ENCODE data around the gene CTSH.

The CTSH gene

GRCh38 chr15:78977591-78978347 is 32.9 kb upstream of the CTSH start:
- DNase-seq: no peak

- no peak for DNase-seq
Measured at GRCh38 chr15:78977091-78977571, 32.3 kb upstream of the CTSH start.

- DNase-seq: no peak
Measured at GRCh38 chr15:78976691-78977090, 31.8 kb upstream of the CTSH start.

- DNase-seq: no peak
Measured at GRCh38 chr15:78974272-78974918, 29.5 kb upstream of the CTSH start.

GRCh38 chr15:78969687-78970349 is 25.0 kb upstream of the CTSH start:
- DNase-seq: no peak

GRCh38 chr15:78968539-78969271 is 23.9 kb upstream of the CTSH start:
- DNase-seq: no peak

- no peak for DNase-seq
Measured at GRCh38 chr15:78968114-78968513, 23.3 kb upstream of the CTSH start.

GRCh38 chr15:78960308-78960707 is 15.5 kb upstream of the CTSH start:
- no peak for DNase-seq

- no peak for DNase-seq
Measured at GRCh38 chr15:78959360-78959759, 14.5 kb upstream of the CTSH start.

GRCh38 chr15:78957416-78958093 is 12.7 kb upstream of the CTSH start:
- DNase-seq: no peak

GRCh38 chr15:78956937-78957336 is 12.1 kb upstream of the CTSH start:
- no peak for DNase-seq

- DNase-seq: no peak
Measured at GRCh38 chr15:78955355-78955754, 10.5 kb upstream of the CTSH start.

GRCh38 chr15:78951841-78952238 is 7.0 kb upstream of the CTSH start:
- no peak for DNase-seq

- DNase-seq: peak; percentile 48
Measured at GRCh38 chr15:78950902-78951840, 6.3 kb upstream of the CTSH start.

GRCh38 chr15:78950343-78950742 is 5.5 kb upstream of the CTSH start:
- DNase-seq: no peak

GRCh38 chr15:78949461-78949860 is 4.6 kb upstream of the CTSH start:
- DNase-seq: no peak

- no peak for DNase-seq
Measured at GRCh38 chr15:78947506-78947905, 2.7 kb upstream of the CTSH start.

GRCh38 chr15:78946493-78946892 is 1.6 kb upstream of the CTSH start:
- no peak for DNase-seq

GRCh38 chr15:78944202-78944625 is 632 bp downstream of the CTSH start:
- peak; percentile 13 for DNase-seq

- DNase-seq: peak; percentile 30
Measured at GRCh38 chr15:78943692-78944091, 1.2 kb downstream of the CTSH start.

GRCh38 chr15:78942741-78943140 is 2.1 kb downstream of the CTSH start:
- no peak for DNase-seq
